Peyer's patch (tissue), 4 donors: ENCODE measurements around the gene NEMP2.

Experiments
- CTCF ChIP-seq, 6 experiments: fragments of 450-650 bp in 4 of 6; fragments of 200-600 bp in 2 of 6; sonication (generic) in 1 of 6; IDR thresholded peaks; one replicate each; pipeline ENCODE4 v1.5.1; 2017 to 2019; ENCODE audit warnings: antibody characterized with exemption in 6 of 6, mild to moderate bottlenecking in 3 of 6, moderate library complexity in 1 of 6
- POLR2A ChIP-seq, 2 donors: fragments of 450-650 bp; IDR thresholded peaks; one replicate each; pipeline ENCODE4 v1.5.1; 2017; ENCODE audit warnings: antibody characterized with exemption in 2 of 2, mild to moderate bottlenecking in 2 of 2, moderate library complexity in 2 of 2

GRCh38 chr2:190582736-190583506, 48.4 kb upstream of the NEMP2 start:
- TF ChIP-seq CTCF (IDR thresholded peaks at IDR 0.05), result no peak
- no peak for TF ChIP-seq POLR2A (IDR thresholded peaks at IDR 0.05)
